DOHH2 (cell line): ENCODE measurements around the gene FAM168B.

ENCODE experiments used
- H3F3A ChIP-seq: fragments of 200-600 bp; sonication (generic), shearing (Covaris generic); 2 replicates; pipeline ENCODE4 v1.6.0; 2016; ENCODE audit warnings: antibody characterized with exemption, mild to moderate bottlenecking; ENCODE audit not compliant: control insufficient read depth, insufficient read depth
- H3K27ac ChIP-seq: fragments of 200-600 bp; sonication (generic); 2 replicates; pipeline ENCODE4 v1.5.1; 2014; ENCODE audit warnings: low read depth, mild to moderate bottlenecking, low read length, moderate library complexity
- H3K27me3 ChIP-seq: fragments of 200-600 bp; sonication (generic); 2 replicates; pipeline ENCODE4 v1.6.1; 2014; ENCODE audit warnings: mild to moderate bottlenecking, low read length, mixed read lengths; ENCODE audit not compliant: control insufficient read depth
- H3K36me3 ChIP-seq: fragments of 200-600 bp; sonication (generic); 2 replicates; pipeline ENCODE4 v1.6.1; 2014; ENCODE audit warnings: mild to moderate bottlenecking, low read length, moderate library complexity, mixed read lengths; ENCODE audit not compliant: control insufficient read depth
- H3K4me1 ChIP-seq: fragments of 200-600 bp; sonication (generic); 2 replicates; pipeline ENCODE4 v1.6.1; 2014; ENCODE audit warnings: mild to moderate bottlenecking, low read length, mixed read lengths; ENCODE audit not compliant: control insufficient read depth
- H3K4me2 ChIP-seq: fragments of 200-600 bp; sonication (generic); 2 replicates; pipeline ENCODE4 v1.6.0; 2014; ENCODE audit warnings: mild to moderate bottlenecking, low read length, moderate library complexity
- H3K4me3 ChIP-seq: fragments of 200-600 bp; sonication (generic); 2 replicates; pipeline ENCODE4 v1.5.1; 2014; ENCODE audit warnings: mild to moderate bottlenecking, low read length, mixed read lengths
- H3K79me2 ChIP-seq: fragments of 200-600 bp; sonication (generic); 2 replicates; pipeline ENCODE4 v1.6.1; 2014; ENCODE audit warnings: mild to moderate bottlenecking, low read length, mixed read lengths; ENCODE audit not compliant: control insufficient read depth
- H3K9me2 ChIP-seq: fragments of 200-600 bp; sonication (generic); replicated peaks from 2 replicates; pipeline ENCODE4 v1.6.1; 2014; ENCODE audit warnings: mild to moderate bottlenecking, low read length, mixed read lengths; ENCODE audit not compliant: control insufficient read depth
- H3K9me3 ChIP-seq: fragments of 200-600 bp; sonication (generic); 2 replicates; pipeline ENCODE4 v1.6.1; 2014; ENCODE audit warnings: antibody characterized with exemption, low read length, mixed read lengths; ENCODE audit not compliant: control insufficient read depth, insufficient read depth
- H4K20me1 ChIP-seq: fragments of 200-600 bp; sonication (generic); 2 replicates; pipeline ENCODE4 v1.6.0; 2014; ENCODE audit warnings: low read depth, mild to moderate bottlenecking, antibody characterized with exemption, low read length, moderate library complexity; ENCODE audit not compliant: control insufficient read depth, insufficient read depth
- CTCF ChIP-seq: fragments of 200-600 bp; sonication (generic); IDR thresholded peaks from one replicate; pipeline ENCODE4 v1.5.1; 2014; ENCODE audit warnings: antibody characterized with exemption, mild to moderate bottlenecking, low read depth, low read length; ENCODE audit not compliant: poor library complexity, severe bottlenecking
- EZH2phosphoT487 ChIP-seq: fragments of 200-600 bp; sonication (generic); IDR thresholded peaks from 2 replicates; pipeline ENCODE4 v1.6.1; 2017; ENCODE audit warnings: borderline replicate concordance, mild to moderate bottlenecking, antibody characterized with exemption, low read length, moderate library complexity, mixed read lengths

FAM168B gene

GRCh38 chr2:131031431-131031841 lies 61.8 kb downstream of the FAM168B start:
- no peak overlapping the region for H3K27ac ChIP-seq

DNA sequence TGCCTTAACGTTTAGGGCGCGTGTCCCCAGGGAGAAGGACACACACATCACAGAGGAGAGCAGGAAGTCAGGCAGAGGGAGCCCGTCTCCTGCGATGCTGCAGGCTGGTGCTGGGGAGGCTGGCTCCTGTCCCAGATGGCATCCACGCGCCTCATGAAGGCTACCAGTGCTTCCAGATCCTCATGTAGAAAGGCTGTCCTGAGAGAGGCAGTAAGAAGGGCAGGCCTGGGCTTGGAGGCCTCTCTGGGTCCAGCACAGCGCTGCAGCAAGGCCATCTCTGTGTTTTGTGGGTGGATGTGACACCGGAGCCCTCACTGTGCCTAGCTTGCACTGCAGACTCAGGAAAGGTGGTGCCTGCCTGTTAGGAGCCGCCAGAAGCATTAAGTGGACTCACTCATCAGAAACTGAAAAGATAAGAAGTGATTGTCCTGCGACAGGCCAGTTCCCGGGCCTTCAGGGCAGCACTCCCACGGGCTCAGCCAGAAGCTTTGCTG lies 62.7 kb downstream of the FAM168B start:
- no peaks in the 10 kb centered on the region for H3K36me3 ChIP-seq
- H3F3A ChIP-seq: no peaks in the 10 kb centered on the region
- no peak overlapping the region for H3K27ac ChIP-seq
- H3K27me3 ChIP-seq: no peaks in the 10 kb centered on the region; the same call in 1 of the 2 replicates
- H3K79me2 ChIP-seq: no peaks in the 10 kb centered on the region
- no peaks in the 10 kb centered on the region for H4K20me1 ChIP-seq
- H3K4me3 ChIP-seq: no peak overlapping the region
- H3K4me1 ChIP-seq: no peaks in the 10 kb centered on the region
- no peak overlapping the region for H3K4me2 ChIP-seq
- peaks cover 9% of the 10 kb centered on the region for H3K9me3 ChIP-seq
- H3K9me2 ChIP-seq: no peaks in the 10 kb centered on the region
- no peak for TF ChIP-seq CTCF
- no peak for TF ChIP-seq EZH2phosphoT487

More at GRCh38 chr2:131031431-131031841, 61.8 kb downstream of the FAM168B start:
- Histone ChIP-seq H3K9me2 (no peaks in the 10 kb centered on the region), H3K27me3 (no peaks in the 10 kb centered on the region; the same call in 1 of the 2 replicates), H3K9me3 (peaks cover 9% of the 10 kb centered on the region), H4K20me1 (no peaks in the 10 kb centered on the region), H3K4me2 (no peak overlapping the region), H3K36me3 (no peaks in the 10 kb centered on the region), H3K79me2 (no peaks in the 10 kb centered on the region), H3K4me1 (no peaks in the 10 kb centered on the region), H3F3A (no peaks in the 10 kb centered on the region), H3K4me3 (no peak overlapping the region)
- TF ChIP-seq CTCF: no peak
- no peak for TF ChIP-seq EZH2phosphoT487

GRCh38 chr2:131029812-131030211 lies 63.4 kb downstream of the FAM168B start:
- Histone ChIP-seq H3K36me3 (no peaks in the 10 kb centered on the region), H3K27ac (no peak overlapping the region), H3K4me1 (no peaks in the 10 kb centered on the region), H3K79me2 (no peaks in the 10 kb centered on the region), H4K20me1 (no peaks in the 10 kb centered on the region), H3K4me2 (no peak overlapping the region), H3K9me2 (no peaks in the 10 kb centered on the region), H3K9me3 (peaks cover 9% of the 10 kb centered on the region), H3K27me3 (no peaks in the 10 kb centered on the region; the same call in 1 of the 2 replicates), H3F3A (no peaks in the 10 kb centered on the region), H3K4me3 (no peak overlapping the region)
- no peak for TF ChIP-seq CTCF
